Astrocyte (in vitro differentiated cells and primary cell): Measurements from ENCODE around the gene APOC3. TPM values are rescaled to one million over a fixed set of nuclear protein-coding genes. Genes with fewer than 3 reads are reported as not detected.

Experiments
- DNase-seq: peaks from one replicate; pipeline ENCODE4 v3.0.0-alpha.2; 2010; ENCODE audit warnings: low read depth
- FAIRE-seq: peaks from 2 replicates; lab custom pipeline; 2011; peaks lifted over from hg19 to GRCh38; lab: Jason Lieb, UNC
- H2AFZ ChIP-seq: 2 replicates; pipeline ENCODE4 v1.6.0; 2012; ENCODE audit warnings: low read depth, low read length, inconsistent platforms
- H3K27ac ChIP-seq: 2 replicates; pipeline ENCODE4 v1.5.1; 2011; ENCODE audit warnings: low read depth, low read length, inconsistent platforms
- H3K27me3 ChIP-seq: 2 replicates; pipeline ENCODE4 v1.6.0; 2011; ENCODE audit warnings: low read length, inconsistent platforms; ENCODE audit not compliant: insufficient read depth
- H3K36me3 ChIP-seq: 2 replicates; pipeline ENCODE4 v1.5.1; 2011; ENCODE audit warnings: low read length, inconsistent platforms; ENCODE audit not compliant: insufficient read depth
- H3K4me1 ChIP-seq: 2 replicates; pipeline ENCODE4 v1.5.1; 2011; ENCODE audit warnings: low read length, inconsistent platforms; ENCODE audit not compliant: insufficient read depth
- H3K4me2 ChIP-seq: 2 replicates; pipeline ENCODE4 v1.6.0; 2012; ENCODE audit warnings: low read length, inconsistent platforms
- H3K4me3 ChIP-seq: 2 replicates; pipeline ENCODE4 v1.5.1; 2011; ENCODE audit warnings: low read depth, mild to moderate bottlenecking, low read length, inconsistent platforms; ENCODE audit not compliant: insufficient read depth
- H3K79me2 ChIP-seq: 2 replicates; pipeline ENCODE4 v1.6.0; 2012; ENCODE audit warnings: mild to moderate bottlenecking, low read length, inconsistent platforms; ENCODE audit not compliant: insufficient read depth
- H3K9ac ChIP-seq: 2 replicates; pipeline ENCODE4 v1.6.0; 2012; ENCODE audit warnings: mild to moderate bottlenecking, low read length, inconsistent platforms
- H3K9me3 ChIP-seq: 2 replicates; pipeline ENCODE4 v1.5.1; 2012; ENCODE audit warnings: low read depth, mild to moderate bottlenecking, low read length, inconsistent platforms; ENCODE audit not compliant: insufficient read depth
- H4K20me1 ChIP-seq: 2 replicates; pipeline ENCODE4 v1.6.0; 2012; ENCODE audit warnings: low read length, inconsistent platforms; ENCODE audit not compliant: insufficient read depth
- H3K27ac Mint-ChIP-seq: one replicate; pipeline ENCODE4 v1.8.0; 2021; ENCODE audit warnings: mild to moderate bottlenecking, mixed read lengths; ENCODE audit not compliant: unreplicated experiment
- H3K27me3 Mint-ChIP-seq: one replicate; pipeline ENCODE4 v1.8.0; 2021; ENCODE audit warnings: low read depth, mixed read lengths; ENCODE audit not compliant: unreplicated experiment
- H3K36me3 Mint-ChIP-seq: one replicate; pipeline ENCODE4 v1.8.0; 2021; ENCODE audit warnings: low read depth, mixed read lengths; ENCODE audit not compliant: unreplicated experiment
- H3K4me1 Mint-ChIP-seq: one replicate; pipeline ENCODE4 v1.8.0; 2021; ENCODE audit warnings: low read depth, mixed read lengths; ENCODE audit not compliant: unreplicated experiment
- H3K4me3 Mint-ChIP-seq: one replicate; pipeline ENCODE4 v1.8.0; 2021; ENCODE audit warnings: mild to moderate bottlenecking, moderate library complexity, mixed read lengths; ENCODE audit not compliant: unreplicated experiment
- H3K9me3 Mint-ChIP-seq: one replicate; pipeline ENCODE4 v1.8.0; 2021; ENCODE audit warnings: mild to moderate bottlenecking, mixed read lengths; ENCODE audit not compliant: unreplicated experiment
- CTCF ChIP-seq: IDR thresholded peaks from 2 replicates; pipeline ENCODE4 v1.5.1; 2011; ENCODE audit warnings: low read depth, mild to moderate bottlenecking, inconsistent platforms, low read length, moderate library complexity; ENCODE audit not compliant: insufficient read depth
- EZH2 ChIP-seq: IDR thresholded peaks from 2 replicates; pipeline ENCODE4 v1.6.1; 2012; ENCODE audit warnings: mild to moderate bottlenecking, low read length, inconsistent platforms; ENCODE audit not compliant: insufficient read depth
- total RNA-seq: library from RNA; stranded (reverse); gene quantifications from 2 replicates; pipeline ENCODE4 v1.2.1, GENCODE V29; 2021

The APOC3 gene
- total RNA-seq, 1 donor from 2014 or later, result not detected

GRCh38 chr11:116813170-116813569, 16.5 kb upstream of the APOC3 start:
- Mint-ChIP-seq H3K27ac (no peak overlapping the region), H3K4me1 (no peaks in the 10 kb centered on the region), H3K27me3 (no peaks in the 10 kb centered on the region), H3K36me3 (no peaks in the 10 kb centered on the region), H3K4me3 (no peak overlapping the region), H3K9me3 (no peaks in the 10 kb centered on the region)
- H2AFZ ChIP-seq, result no peak overlapping the region
- no peaks in the 10 kb centered on the region for H3K9me3 ChIP-seq
- no peak overlapping the region for H3K27ac ChIP-seq
- H3K36me3 ChIP-seq, result no peaks in the 10 kb centered on the region
- no peaks in the 10 kb centered on the region for H4K20me1 ChIP-seq
- H3K4me3 ChIP-seq, result no peak overlapping the region
- no peak overlapping the region for H3K9ac ChIP-seq
- no peaks in the 10 kb centered on the region for H3K79me2 ChIP-seq
- DNase-seq (no peak), FAIRE-seq (no peak)
- no peaks in the 10 kb centered on the region for H3K4me1 ChIP-seq
- TF ChIP-seq EZH2 (no peak), CTCF (no peak)
- H3K4me2 ChIP-seq, result no peak overlapping the region
- H3K27me3 ChIP-seq, result peaks cover 3% of the 10 kb centered on the region

- Histone ChIP-seq H4K20me1 (no peaks in the 10 kb centered on the region), H3K9me3 (no peaks in the 10 kb centered on the region), H3K79me2 (no peaks in the 10 kb centered on the region), H3K27me3 (peaks cover 3% of the 10 kb centered on the region), H3K9ac (no peak overlapping the region), H3K27ac (no peak overlapping the region), H3K4me1 (no peaks in the 10 kb centered on the region), H3K4me3 (no peak overlapping the region), H3K36me3 (no peaks in the 10 kb centered on the region), H3K4me2 (no peak overlapping the region), H2AFZ (no peak overlapping the region)
- Mint-ChIP-seq H3K27ac (no peak overlapping the region), H3K4me3 (no peak overlapping the region), H3K27me3 (no peaks in the 10 kb centered on the region), H3K4me1 (no peaks in the 10 kb centered on the region), H3K9me3 (no peaks in the 10 kb centered on the region), H3K36me3 (no peaks in the 10 kb centered on the region)
- TF ChIP-seq CTCF (no peak), EZH2 (no peak)
- FAIRE-seq, result no peak
- DNase-seq, result no peak
Measured at GRCh38 chr11:116813781-116814471, 15.8 kb upstream of the APOC3 start.

GRCh38 chr11:116814502-116814901, 15.2 kb upstream of the APOC3 start:
- FAIRE-seq (no peak), DNase-seq (no peak)
- Mint-ChIP-seq H3K4me3 (no peak overlapping the region), H3K36me3 (no peaks in the 10 kb centered on the region), H3K27me3 (no peaks in the 10 kb centered on the region), H3K4me1 (no peaks in the 10 kb centered on the region), H3K9me3 (no peaks in the 10 kb centered on the region), H3K27ac (no peak overlapping the region)
- peaks cover 3% of the 10 kb centered on the region for H3K27me3 ChIP-seq
- no peak overlapping the region for H2AFZ ChIP-seq
- H4K20me1 ChIP-seq, result no peaks in the 10 kb centered on the region
- H3K4me1 ChIP-seq, result no peaks in the 10 kb centered on the region
- TF ChIP-seq EZH2 (no peak), CTCF (no peak)
- no peak overlapping the region for H3K4me2 ChIP-seq
- no peak overlapping the region for H3K4me3 ChIP-seq
- no peaks in the 10 kb centered on the region for H3K36me3 ChIP-seq
- H3K79me2 ChIP-seq, result no peaks in the 10 kb centered on the region
- no peak overlapping the region for H3K9ac ChIP-seq
- H3K27ac ChIP-seq, result no peak overlapping the region
- H3K9me3 ChIP-seq, result no peaks in the 10 kb centered on the region
